Measurements from ENCODE around the gene MEP1B.
"Not testable (repeated sequence)": the region's sequence is repeated elsewhere in the genome, so short reads cannot be mapped to it uniquely, and the experiment has no call there.

The MEP1B gene

DNA sequence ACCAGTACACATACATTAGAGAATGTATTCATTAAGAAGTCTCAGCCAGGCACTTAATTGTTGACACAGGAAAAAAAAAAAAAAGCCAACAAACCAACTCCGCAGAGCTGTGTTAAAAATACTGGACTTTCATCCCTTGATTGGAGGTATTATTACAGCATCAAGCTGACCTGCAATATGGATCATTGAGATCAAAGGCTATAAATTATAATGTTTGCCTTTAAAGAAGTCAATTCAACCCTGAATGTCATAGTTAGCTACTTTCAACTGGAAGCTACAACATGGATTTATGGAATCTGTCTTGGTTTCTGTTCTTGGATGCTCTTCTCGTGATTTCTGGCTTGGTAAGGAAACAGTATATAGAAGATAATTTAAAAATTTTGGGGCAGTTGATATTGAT, at the start of gene MEP1B:
Gene MEP1B, plus strand, starts transcription at position 250 of the 400 bp plus-strand sequence. Its CDS starts 32 bp downstream, at position 282.
- DNase-seq (ENCODE audit: low spot score): no peak
- TF ChIP-seq, protein P1, sequence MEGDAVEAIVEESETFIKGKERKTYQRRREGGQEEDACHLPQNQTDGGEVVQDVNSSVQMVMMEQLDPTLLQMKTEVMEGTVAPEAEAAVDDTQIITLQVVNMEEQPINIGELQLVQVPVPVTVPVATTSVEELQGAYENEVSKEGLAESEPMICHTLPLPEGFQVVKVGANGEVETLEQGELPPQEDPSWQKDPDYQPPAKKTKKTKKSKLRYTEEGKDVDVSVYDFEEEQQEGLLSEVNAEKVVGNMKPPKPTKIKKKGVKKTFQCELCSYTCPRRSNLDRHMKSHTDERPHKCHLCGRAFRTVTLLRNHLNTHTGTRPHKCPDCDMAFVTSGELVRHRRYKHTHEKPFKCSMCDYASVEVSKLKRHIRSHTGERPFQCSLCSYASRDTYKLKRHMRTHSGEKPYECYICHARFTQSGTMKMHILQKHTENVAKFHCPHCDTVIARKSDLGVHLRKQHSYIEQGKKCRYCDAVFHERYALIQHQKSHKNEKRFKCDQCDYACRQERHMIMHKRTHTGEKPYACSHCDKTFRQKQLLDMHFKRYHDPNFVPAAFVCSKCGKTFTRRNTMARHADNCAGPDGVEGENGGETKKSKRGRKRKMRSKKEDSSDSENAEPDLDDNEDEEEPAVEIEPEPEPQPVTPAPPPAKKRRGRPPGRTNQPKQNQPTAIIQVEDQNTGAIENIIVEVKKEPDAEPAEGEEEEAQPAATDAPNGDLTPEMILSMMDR (IDR thresholded peaks at IDR 0.05; ENCODE audit: extremely low read depth, missing control alignments): no peak

- TF ChIP-seq, protein P1 (IDR thresholded peaks at IDR 0.05; ENCODE audit: extremely low read depth, missing control alignments): no peak
Observed at GRCh38 chr18:32148185-32148870, 41.5 kb upstream of the MEP1B start.

GRCh38 chr18:32152705-32153448, 37.0 kb upstream of the MEP1B start:
- TF ChIP-seq, protein P1 (IDR thresholded peaks at IDR 0.05; ENCODE audit: extremely low read depth, missing control alignments): no peak
- DNase-seq (ENCODE audit: low spot score): peak; percentile 34

More at GRCh38 chr18:32148185-32148870, 41.5 kb upstream of the MEP1B start:
- no peak for DNase-seq (ENCODE audit: low spot score)

GRCh38 chr18:32156855-32157254, 33.0 kb upstream of the MEP1B start:
- TF ChIP-seq, protein P1 (IDR thresholded peaks at IDR 0.05; ENCODE audit: extremely low read depth, missing control alignments): no peak
- DNase-seq (ENCODE audit: low spot score): no peak

DNA sequence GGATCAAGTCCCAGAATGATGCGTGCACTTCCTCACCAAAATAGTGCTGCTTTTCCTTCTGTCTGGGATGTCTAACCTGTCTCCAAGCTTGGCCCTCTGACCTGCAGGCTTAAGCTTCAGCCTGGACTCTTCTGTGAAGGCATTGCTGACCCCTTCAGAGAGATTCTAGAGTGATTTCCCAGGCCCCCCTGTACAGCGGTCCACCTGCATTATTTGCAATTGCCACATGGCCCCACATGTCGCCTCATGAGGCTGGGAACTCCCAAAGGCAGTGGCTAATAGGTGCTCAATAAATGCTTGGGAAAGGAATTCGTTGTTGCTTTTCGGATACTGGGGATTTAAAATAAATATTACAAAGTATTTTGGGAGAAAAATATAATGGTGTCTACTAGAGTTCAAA, 32.3 kb upstream of the MEP1B start:
- no peak for DNase-seq (ENCODE audit: low spot score)
- TF ChIP-seq, protein P1 (IDR thresholded peaks at IDR 0.05; ENCODE audit: extremely low read depth, missing control alignments): no peak

DNA sequence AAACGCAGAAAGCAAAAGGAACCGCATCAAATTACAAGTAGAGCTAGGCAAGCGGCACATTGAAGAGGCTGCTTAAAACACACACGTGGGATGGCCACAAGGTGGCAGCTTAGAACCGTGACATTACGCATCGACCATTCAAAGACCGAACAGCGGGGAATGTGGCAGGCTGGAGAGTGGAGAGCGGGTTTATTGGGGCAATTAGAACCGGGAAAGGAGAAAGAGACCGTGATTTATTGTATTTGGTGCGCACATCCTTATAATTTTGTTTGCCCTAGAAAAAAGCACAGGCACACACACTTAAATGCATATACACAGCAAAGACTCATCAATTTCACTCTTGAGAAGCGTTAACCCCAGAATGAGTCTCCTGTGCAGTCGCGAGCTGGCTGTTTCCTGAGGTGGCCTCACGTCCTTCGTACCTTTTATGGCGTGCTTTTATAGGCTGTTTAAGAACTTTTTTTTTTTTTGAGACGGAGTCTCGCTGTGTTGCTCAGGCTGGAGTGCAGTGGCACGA, 31.7 kb upstream of the MEP1B start:
- TF ChIP-seq, protein P1 (IDR thresholded peaks at IDR 0.05; ENCODE audit: extremely low read depth, missing control alignments): peak; percentile 87

DNA sequence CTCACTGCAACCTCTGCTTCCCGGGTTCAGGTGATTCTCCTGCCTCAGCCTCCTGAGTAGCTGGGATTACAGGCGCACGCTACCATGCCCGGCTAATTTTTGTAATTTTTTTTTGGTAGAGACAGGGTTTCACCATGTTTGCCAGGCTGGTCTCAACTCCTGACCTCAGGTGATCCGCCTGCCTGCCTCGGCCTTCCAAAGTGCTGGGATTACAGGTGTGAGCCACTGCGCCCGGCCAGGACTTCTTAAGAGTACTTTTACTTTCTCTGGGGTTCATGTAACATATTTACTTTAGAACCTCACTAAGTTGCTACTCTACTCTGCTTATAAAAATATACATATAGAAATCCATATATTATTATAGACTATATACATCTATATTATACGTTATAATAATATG, 31.2 kb upstream of the MEP1B start:
- DNase-seq (ENCODE audit: low spot score): not testable (repeated sequence)

More for the DNA sequence above, 31.7 kb upstream of the MEP1B start:
- peak; percentile 72 for DNase-seq (ENCODE audit: low spot score)
